ENCODE measurements around the gene PIEZO2. TPM values are rescaled to one million over a fixed set of nuclear protein-coding genes. Genes with fewer than 3 reads are reported as not detected.
"Not testable (repeated sequence)": the region's sequence is repeated elsewhere in the genome, so short reads cannot be mapped to it uniquely, and the experiment has no call there.

PIEZO2 gene
- total RNA-seq, 4 donors from 2014 or later = 2.1 to 7.4 (median 2.5) TPM; not detected in 1

GRCh38 chr18:10939822-10940221, 209.5 kb downstream of the PIEZO2 start:
- no peaks in the 10 kb centered on the region for H3K36me3 ChIP-seq
- H3K4me1 ChIP-seq = peaks cover 0 to 10% (median 0%) of the 10 kb centered on the region in 3 donors
- WGBS, 2 donors = 83 to 85% methylated on average over 6 of the region's 6 CpGs
- no peak overlapping the region for H3K4me3 ChIP-seq
- intact Hi-C loops (cut with DNase I) = no loop called here
- no peaks in the 10 kb centered on the region for H3K27me3 ChIP-seq
- peaks cover 0 to 3% (median 3%) of the 10 kb centered on the region in 3 donors for H3K9me3 ChIP-seq
- DNase-seq = no peak
- TF ChIP-seq CTCF (IDR thresholded peaks at IDR 0.05) (no peak), POLR2A (IDR thresholded peaks at IDR 0.05) (no peak)
- no peak overlapping the region for H3K27ac ChIP-seq

GRCh38 chr18:10937743-10938640, 211.4 kb downstream of the PIEZO2 start:
- H3K4me3 ChIP-seq = no peak overlapping the region
- H3K27me3 ChIP-seq = no peaks in the 10 kb centered on the region
- no peaks in the 10 kb centered on the region for H3K36me3 ChIP-seq
- WGBS, 2 donors = 46 to 48% methylated on average over 6 of the region's 6 CpGs
- H3K27ac ChIP-seq = no peak overlapping the region
- H3K9me3 ChIP-seq = no peaks in the 10 kb centered on the region
- no peak for DNase-seq
- H3K4me1 ChIP-seq = peaks cover 0 to 10% (median 0%) of the 10 kb centered on the region in 3 donors
- no peak for TF ChIP-seq CTCF (IDR thresholded peaks at IDR 0.05)
- no peak for TF ChIP-seq POLR2A (IDR thresholded peaks at IDR 0.05)
- intact Hi-C loops (cut with DNase I) = no loop called here

- H3K27me3 ChIP-seq = no peaks in the 10 kb centered on the region
- 52 to 67% methylated on average over 9 of the region's 9 CpGs for WGBS, 2 donors
- no peak overlapping the region for H3K27ac ChIP-seq
- TF ChIP-seq CTCF (IDR thresholded peaks at IDR 0.05) (no peak), POLR2A (IDR thresholded peaks at IDR 0.05) (no peak)
- intact Hi-C loops (cut with DNase I) = no loop called here
- no peak for DNase-seq
- no peaks in the 10 kb centered on the region for H3K9me3 ChIP-seq
- no peak overlapping the region for H3K4me3 ChIP-seq
- peaks cover 0 to 10% (median 0%) of the 10 kb centered on the region in 3 donors for H3K4me1 ChIP-seq
- H3K36me3 ChIP-seq = no peaks in the 10 kb centered on the region
Measured at GRCh38 chr18:10936176-10937053, 213.0 kb downstream of the PIEZO2 start.

DNA sequence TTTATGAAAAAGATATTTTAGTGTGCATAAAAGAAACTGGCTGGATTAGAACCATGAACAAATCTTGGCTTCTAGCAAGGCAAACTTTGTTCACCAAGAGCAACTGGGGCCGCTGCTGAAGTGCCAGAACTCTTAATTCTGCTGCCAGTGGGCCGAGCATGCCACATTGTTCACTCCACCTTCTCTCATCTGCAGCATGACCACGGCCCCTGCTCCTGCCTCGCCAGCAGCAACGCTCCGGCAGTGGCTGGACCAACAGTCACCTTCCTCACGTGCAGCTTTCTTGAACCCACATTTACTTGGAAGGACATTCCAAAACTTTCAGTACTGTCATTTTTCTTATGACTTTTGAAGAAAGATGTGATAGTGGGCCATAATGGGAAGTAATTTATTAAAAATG, 213.8 kb downstream of the PIEZO2 start:
- H3K27ac ChIP-seq = no peak overlapping the region
- intact Hi-C loops (cut with DNase I) = no loop called here
- WGBS, 2 donors = 76 to 88% methylated on average over 7 of the region's 7 CpGs

DNA sequence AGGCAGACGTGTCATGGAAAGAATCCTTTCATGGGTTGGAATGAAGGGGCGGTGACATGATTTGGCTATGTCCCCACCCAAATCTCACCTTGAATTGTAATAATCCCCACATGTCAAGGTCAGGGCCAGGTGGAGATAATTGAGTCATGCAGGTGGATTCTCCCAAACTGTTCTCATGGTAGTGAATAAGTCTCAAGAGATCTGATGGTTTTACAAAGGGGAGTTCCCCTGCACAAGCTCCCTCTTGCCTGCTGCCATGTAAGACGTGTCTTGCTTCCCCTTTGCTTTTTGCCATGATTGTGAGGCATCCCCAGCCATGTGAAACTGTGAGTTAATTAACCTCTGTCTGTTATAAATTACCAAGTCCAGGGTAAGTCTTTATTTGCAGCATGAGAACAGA, 215.7 kb downstream of the PIEZO2 start:
- DNase-seq; H3K9me3 ChIP-seq; H3K27me3 ChIP-seq; H3K27ac ChIP-seq; H3K4me3 ChIP-seq; intact Hi-C loops (cut with DNase I); H3K36me3 ChIP-seq: not testable (repeated sequence)
- peaks cover 0 to 10% (median 0%) of the 10 kb centered on the region in 3 donors for H3K4me1 ChIP-seq
- WGBS, 2 donors = 44 to 90% methylated on average over 2 to 3 of the region's 3 CpGs

More for the DNA sequence above, 213.8 kb downstream of the PIEZO2 start:
- peaks cover 0 to 10% (median 0%) of the 10 kb centered on the region in 3 donors for H3K4me1 ChIP-seq
- TF ChIP-seq POLR2A (IDR thresholded peaks at IDR 0.05) = no peak
- TF ChIP-seq CTCF (IDR thresholded peaks at IDR 0.05) = no peak
- H3K9me3 ChIP-seq = no peaks in the 10 kb centered on the region
- no peak for DNase-seq
- no peak overlapping the region for H3K4me3 ChIP-seq
- no peaks in the 10 kb centered on the region for H3K27me3 ChIP-seq
- no peaks in the 10 kb centered on the region for H3K36me3 ChIP-seq

Data from esophagus squamous epithelium (tissue), 5 donors.